ENCODE results near the gene TMBIM1.
"Not testable (repeated sequence)": the region's sequence is repeated elsewhere in the genome, so short reads cannot be mapped to it uniquely, and the experiment has no call there.

The TMBIM1 gene

GRCh38 chr2:218291318-218292047 lies 820 bp downstream of the TMBIM1 start:
- no peak for DNase-seq (ENCODE audit: low read depth in 2 of 2)

- DNase-seq (ENCODE audit: low read depth in 2 of 2): no peak
These were observed 1.7 kb downstream of the TMBIM1 start for GRCh38 chr2:218290316-218291261.

GRCh38 chr2:218289639-218290315 lies 2.5 kb downstream of the TMBIM1 start:
- no peak for DNase-seq (ENCODE audit: low read depth in 2 of 2)

GRCh38 chr2:218286570-218287459 lies 5.5 kb downstream of the TMBIM1 start:
- DNase-seq (ENCODE audit: low read depth in 2 of 2): peak; percentile 47 to 72

GRCh38 chr2:218285604-218286003 lies 6.7 kb downstream of the TMBIM1 start:
- no peak for DNase-seq (ENCODE audit: low read depth in 2 of 2)

- peak in 1 of 2 donors; percentile 24 for DNase-seq (ENCODE audit: low read depth in 2 of 2)
These were observed 8.0 kb downstream of the TMBIM1 start for GRCh38 chr2:218284106-218284811.

- DNase-seq (ENCODE audit: low read depth in 2 of 2): no peak
These were observed 9.9 kb downstream of the TMBIM1 start for GRCh38 chr2:218282173-218282991.

- no peak for DNase-seq (ENCODE audit: low read depth in 2 of 2)
These were observed 10.9 kb downstream of the TMBIM1 start for GRCh38 chr2:218281449-218281848.

- DNase-seq (ENCODE audit: low read depth in 2 of 2): no peak
These were observed 11.9 kb downstream of the TMBIM1 start for GRCh38 chr2:218280260-218280870.

- DNase-seq (ENCODE audit: low read depth in 2 of 2): no peak
These were observed 13.6 kb downstream of the TMBIM1 start for GRCh38 chr2:218278531-218279360.

GRCh38 chr2:218277921-218278320 lies 14.4 kb downstream of the TMBIM1 start:
- DNase-seq (ENCODE audit: low read depth in 2 of 2): no peak

GRCh38 chr2:218276986-218277755 lies 15.1 kb downstream of the TMBIM1 start:
- DNase-seq (ENCODE audit: low read depth in 2 of 2): no peak

- no peak for DNase-seq (ENCODE audit: low read depth in 2 of 2)
These were observed 16.8 kb downstream of the TMBIM1 start for GRCh38 chr2:218275371-218276072.

- DNase-seq (ENCODE audit: low read depth in 2 of 2): no peak
These were observed 17.7 kb downstream of the TMBIM1 start for GRCh38 chr2:218274586-218274985.

GRCh38 chr2:218273908-218274249 lies 18.4 kb downstream of the TMBIM1 start:
- DNase-seq (ENCODE audit: low read depth in 2 of 2): no peak

- not testable (repeated sequence) for DNase-seq (ENCODE audit: low read depth in 2 of 2)
These were observed 18.9 kb downstream of the TMBIM1 start for GRCh38 chr2:218273214-218273907.
